Activated CD4-positive, alpha-beta memory T cell treated with anti-CD3 and anti-CD28 coated beads, Interleukin-2, amount 10 ng/mL, durations not matched to agents 7 days and 5 days (primary cell): ENCODE measurements around the gene C19orf12. TPM values are rescaled to one million over a fixed set of nuclear protein-coding genes. Genes with fewer than 3 reads are reported as not detected.

Experiments used
- CTCF ChIA-PET: fragments of 350-600 bp; sonication (Branson Sonifier 250); formaldehyde crosslinking; loops from one replicate; lab custom pipeline; 2021; ENCODE audit warnings: antibody characterized with exemption, inconsistent platforms; lab: Charles Lee
- POLR2A ChIA-PET: fragments of 350-600 bp; sonication (Branson Sonifier 250); formaldehyde crosslinking; loops from one replicate; lab custom pipeline; 2021; ENCODE audit warnings: antibody characterized with exemption; lab: Charles Lee
- DNase-seq: peaks from one replicate; pipeline ENCODE4 v3.0.0-alpha.2; 2020
- H3K27ac Mint-ChIP-seq: one replicate; pipeline ENCODE4 v1.8.0; 2021; ENCODE audit warnings: mild to moderate bottlenecking, mixed read lengths
- H3K27me3 Mint-ChIP-seq: one replicate; pipeline ENCODE4 v1.8.0; 2021; ENCODE audit warnings: mixed read lengths
- H3K36me3 Mint-ChIP-seq: one replicate; pipeline ENCODE4 v1.8.0; 2021; ENCODE audit warnings: low read depth, mixed read lengths
- H3K4me1 Mint-ChIP-seq: one replicate; pipeline ENCODE4 v1.8.0; 2021; ENCODE audit warnings: mixed read lengths
- H3K4me3 Mint-ChIP-seq: one replicate; pipeline ENCODE4 v1.8.0; 2021; ENCODE audit warnings: mild to moderate bottlenecking, mixed read lengths
- H3K9me3 Mint-ChIP-seq: one replicate; pipeline ENCODE4 v1.8.0; 2021; ENCODE audit warnings: mixed read lengths
- total RNA-seq, 2 experiments: library from RNA; stranded (reverse); gene quantifications; one replicate each; pipeline ENCODE4 v1.2.3, GENCODE V29; 2021

The C19orf12 gene
- 10 to 100 TPM; 39.2 to 40.7 TPM for total RNA-seq

DNA sequence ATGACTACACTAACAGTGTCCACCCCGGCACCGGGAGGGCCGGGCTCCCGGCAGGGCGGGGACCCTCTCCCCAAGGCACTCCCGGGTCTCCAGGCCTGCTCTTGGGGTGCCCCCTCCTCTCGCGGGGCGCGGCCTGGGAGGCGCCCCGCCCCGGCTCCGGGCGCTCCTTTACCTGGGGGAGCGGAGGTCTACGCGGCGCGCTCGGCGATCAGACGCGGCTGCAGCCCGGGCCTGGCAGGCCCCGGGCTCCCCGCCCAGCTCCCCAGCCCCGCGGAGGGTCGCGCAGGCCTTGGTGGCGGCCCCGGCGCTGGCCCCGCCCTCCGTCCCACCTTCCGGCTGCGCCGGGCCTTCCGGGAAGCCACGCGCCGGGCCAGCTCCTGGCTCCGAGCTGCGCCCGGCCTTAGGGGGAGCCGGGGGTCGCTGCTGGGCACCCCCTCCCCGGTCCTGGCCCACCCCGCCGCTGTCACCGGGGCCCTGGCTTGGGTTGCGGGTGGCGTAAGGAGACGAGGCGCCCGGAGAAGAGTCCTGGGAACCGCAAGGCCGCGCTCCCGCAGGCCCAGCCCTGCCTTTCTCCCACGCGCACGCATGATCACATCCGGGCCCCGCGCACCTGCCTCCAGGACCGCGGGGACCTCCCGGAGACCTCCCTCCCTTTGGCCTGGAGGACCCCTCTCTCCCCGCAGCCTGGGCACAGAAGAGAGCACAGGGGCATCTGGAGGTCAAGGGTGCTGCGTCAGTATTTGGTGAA lies at the start of gene C19orf12:
Gene C19orf12, minus strand, starts transcription at position 309 of the 748 bp plus-strand sequence. CDS start 6,848 bp downstream, outside the sequence.
- Mint-ChIP-seq H3K9me3 (no peaks in the 10 kb centered on the region), H3K4me1 (peaks cover 50% of the 10 kb centered on the region), H3K27me3 (no peaks in the 10 kb centered on the region), H3K4me3 (peak within 1 kb of the TSS; percentile 84), H3K27ac (peak within 1 kb of the TSS; percentile 93), H3K36me3 (peaks cover 26% of the 10 kb centered on the region)
- ChIA-PET CTCF (interaction anchor here (0.6 to 7.7 kb wide), 15 partner anchors 8 to 227 kb away, joined by 3 to 178 read pairs (median 9); partner anchors contain the start of genes PLEKHF1, POP4 and URI1), POLR2A (interaction anchor here (0.6 to 6.3 kb wide), 26 partner anchors 9 to 1922 kb away, joined by 3 to 143 read pairs (median 6); partner anchors contain the start of genes PLEKHF1, POP4 and VSTM2B)
- DNase-seq: peak; percentile 75

DNA sequence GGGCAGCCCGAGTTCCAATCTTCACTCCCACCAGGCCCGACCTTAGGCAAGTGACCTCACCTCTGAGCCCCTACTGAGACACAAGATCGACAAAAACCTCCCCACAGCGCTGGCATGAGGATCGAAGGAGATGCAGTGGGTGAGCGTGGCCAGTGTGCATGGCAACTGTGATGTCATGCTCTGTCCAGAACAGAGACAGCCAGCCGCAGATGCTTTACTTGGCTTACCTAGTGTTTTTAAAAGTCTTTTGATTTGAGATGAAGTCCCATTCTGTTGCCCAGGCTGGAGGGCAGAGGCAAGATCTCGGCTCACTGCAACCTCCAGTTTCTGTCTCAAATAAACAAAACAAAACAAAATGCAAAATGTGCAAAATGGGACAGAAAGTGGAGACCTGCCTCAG lies 49.3 kb upstream of the C19orf12 start:
- POLR2A ChIA-PET: no interaction called here
- H3K27me3 Mint-ChIP-seq: peaks cover 4% of the 10 kb centered on the region
- CTCF ChIA-PET: no interaction called here

DNA sequence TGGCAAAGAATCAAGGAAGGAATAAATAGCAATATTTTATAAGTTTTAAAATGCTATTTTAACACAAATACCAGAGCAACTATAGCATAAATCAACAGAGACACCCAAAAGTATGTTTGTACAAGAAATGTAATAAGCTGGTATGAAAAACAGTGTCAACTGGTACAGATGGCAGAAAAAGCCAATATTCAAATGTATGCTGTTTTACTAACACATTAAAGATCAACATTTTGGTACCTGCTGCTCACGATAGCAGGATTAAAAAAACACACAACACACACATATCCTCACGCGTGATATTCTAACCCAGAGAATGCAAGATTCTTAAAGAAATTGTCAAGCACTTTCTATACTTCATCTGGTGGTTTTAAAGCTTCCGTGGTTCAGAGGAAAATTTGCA lies 48.1 kb upstream of the C19orf12 start:
- CTCF ChIA-PET: interaction anchor here (6.1 kb wide), 1 partner anchor 111 kb away, joined by 62 read pairs; no protein-coding TSS in a partner anchor

More for the DNA sequence above, 49.3 kb upstream of the C19orf12 start:
- H3K27ac Mint-ChIP-seq: no peak overlapping the region
- DNase-seq: no peak
- H3K4me1 Mint-ChIP-seq: peaks cover 3% of the 10 kb centered on the region
- H3K36me3 Mint-ChIP-seq: no peaks in the 10 kb centered on the region
- H3K9me3 Mint-ChIP-seq: no peaks in the 10 kb centered on the region
- H3K4me3 Mint-ChIP-seq: no peak overlapping the region

DNA sequence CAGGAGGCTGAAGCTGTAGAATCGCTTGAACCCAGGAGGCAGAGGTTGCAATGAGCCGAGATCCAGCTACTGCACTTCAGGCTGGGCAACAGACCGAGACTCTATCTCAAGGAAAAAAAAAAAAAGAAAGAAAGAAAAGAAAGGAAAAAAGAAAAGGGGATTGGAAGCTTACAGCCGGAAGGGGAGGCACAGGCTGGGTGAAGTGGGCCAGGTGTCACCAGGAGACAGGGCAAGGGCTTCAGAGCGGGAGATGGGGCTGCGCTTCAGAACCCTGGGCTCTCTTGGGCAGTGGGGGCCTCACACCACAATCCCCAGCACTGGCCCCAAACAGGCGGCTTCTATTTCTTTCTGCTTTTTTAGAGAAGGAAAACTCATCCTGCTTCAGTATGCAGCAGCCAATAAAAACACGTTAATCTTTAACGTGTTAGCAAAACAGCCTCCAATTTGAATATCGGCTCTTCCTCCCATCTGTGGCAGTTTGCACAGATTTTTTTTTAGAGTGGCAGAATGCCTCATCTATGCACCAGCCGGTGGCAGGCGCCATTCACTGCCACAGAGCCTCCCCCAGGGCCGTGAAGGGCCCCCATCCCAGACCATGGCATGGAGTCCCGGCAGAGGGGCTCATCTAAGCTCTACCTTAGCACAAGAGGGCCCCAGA lies 46.6 kb upstream of the C19orf12 start:
- H3K4me3 Mint-ChIP-seq: no peak overlapping the region
- H3K27me3 Mint-ChIP-seq: peaks cover 4% of the 10 kb centered on the region
- H3K4me1 Mint-ChIP-seq: peaks cover 3% of the 10 kb centered on the region
- H3K36me3 Mint-ChIP-seq: no peaks in the 10 kb centered on the region
- H3K9me3 Mint-ChIP-seq: no peaks in the 10 kb centered on the region
- CTCF ChIA-PET: interaction anchor here (1.6 to 6.1 kb wide), 3 partner anchors 53 to 156 kb away, joined by 6 to 62 read pairs (median 14); partner anchors contain the start of gene POP4
- no peak for DNase-seq
- POLR2A ChIA-PET: no interaction called here
- H3K27ac Mint-ChIP-seq: no peak overlapping the region

More for the DNA sequence above, 48.1 kb upstream of the C19orf12 start:
- Mint-ChIP-seq H3K36me3 (no peaks in the 10 kb centered on the region), H3K4me1 (peaks cover 3% of the 10 kb centered on the region), H3K9me3 (no peaks in the 10 kb centered on the region), H3K4me3 (no peak overlapping the region), H3K27ac (no peak overlapping the region), H3K27me3 (peaks cover 4% of the 10 kb centered on the region)
- POLR2A ChIA-PET: no interaction called here
- DNase-seq: no peak

DNA sequence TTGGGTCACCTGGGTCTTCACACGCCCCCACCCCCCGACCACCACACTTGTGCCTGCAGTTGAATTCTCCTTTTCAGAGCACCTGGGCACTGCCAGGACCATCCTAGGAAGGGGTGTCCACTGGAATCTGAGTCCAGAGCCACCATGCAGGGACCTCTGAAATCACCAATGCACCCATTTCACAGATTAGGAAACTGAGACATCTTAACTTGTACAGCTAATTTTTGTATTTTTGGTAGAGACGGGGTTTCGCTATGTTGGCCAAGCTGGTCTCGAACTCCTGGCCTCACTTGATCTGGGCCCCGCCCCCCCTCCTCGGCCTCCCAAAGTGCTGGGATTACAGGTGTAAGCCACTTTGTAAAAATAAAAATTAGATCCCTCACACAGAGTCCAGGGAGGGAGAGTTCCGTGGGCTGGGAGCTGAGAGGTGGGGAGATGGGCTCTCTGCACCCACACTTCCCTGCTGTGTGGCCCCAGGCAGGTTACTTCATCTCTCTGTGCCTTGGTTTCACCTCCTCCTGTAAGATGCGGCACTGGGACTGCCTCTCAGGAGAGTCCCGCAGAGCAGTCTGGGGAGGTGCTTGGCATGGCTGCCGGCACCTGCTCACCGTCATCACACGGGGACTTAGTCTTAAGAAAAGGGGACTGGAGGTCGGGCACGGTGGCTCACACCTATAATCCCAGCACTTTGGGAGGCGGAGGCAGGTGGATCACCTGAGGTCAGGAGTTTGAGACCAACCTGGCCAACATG lies 45.9 kb upstream of the C19orf12 start:
- H3K4me3 Mint-ChIP-seq: no peak overlapping the region
- H3K27ac Mint-ChIP-seq: no peak overlapping the region
- peaks cover 4% of the 10 kb centered on the region for H3K27me3 Mint-ChIP-seq
- DNase-seq: no peak
- H3K9me3 Mint-ChIP-seq: no peaks in the 10 kb centered on the region
- H3K4me1 Mint-ChIP-seq: peaks cover 3% of the 10 kb centered on the region
- ChIA-PET POLR2A (interaction anchor here (2.0 kb wide), 1 partner anchor 84 kb away, joined by 6 read pairs; no protein-coding TSS in a partner anchor), CTCF (interaction anchor here (0.6 to 6.1 kb wide), 17 partner anchors 9 to 155 kb away, joined by 3 to 62 read pairs (median 6); partner anchors contain the start of gene POP4)
- H3K36me3 Mint-ChIP-seq: no peaks in the 10 kb centered on the region

DNA sequence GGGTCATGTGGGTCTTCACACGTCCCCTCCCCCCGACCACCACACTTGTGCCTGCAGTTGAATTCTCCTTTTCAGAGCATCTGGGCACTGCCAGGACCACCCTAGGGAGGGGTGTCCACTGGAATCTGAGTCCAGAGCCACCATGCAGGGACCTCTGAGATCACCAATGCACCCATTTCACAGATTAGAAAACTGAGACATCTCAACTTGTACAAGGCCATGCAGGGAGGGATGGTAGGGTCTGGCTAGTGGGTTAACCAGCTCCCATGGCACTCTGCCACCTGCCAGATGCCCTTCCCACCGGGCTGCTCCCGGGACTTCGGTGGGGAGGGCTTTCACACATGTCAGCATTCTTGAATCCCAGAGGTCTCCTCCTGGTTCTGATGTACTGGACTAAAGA lies 44.3 kb upstream of the C19orf12 start:
- ChIA-PET CTCF (interaction anchor here (0.6 to 6.1 kb wide), 30 partner anchors 10 to 182 kb away, joined by 3 to 62 read pairs (median 3); no protein-coding TSS in a partner anchor), POLR2A (interaction anchor here (1.0 to 2.0 kb wide), 2 partner anchors 29 to 86 kb away, joined by 3 to 6 read pairs; no protein-coding TSS in a partner anchor)
- Mint-ChIP-seq H3K27me3 (peaks cover 4% of the 10 kb centered on the region), H3K27ac (no peak overlapping the region), H3K4me1 (peaks cover 3% of the 10 kb centered on the region), H3K4me3 (no peak overlapping the region), H3K36me3 (no peaks in the 10 kb centered on the region), H3K9me3 (no peaks in the 10 kb centered on the region)
- DNase-seq: no peak

DNA sequence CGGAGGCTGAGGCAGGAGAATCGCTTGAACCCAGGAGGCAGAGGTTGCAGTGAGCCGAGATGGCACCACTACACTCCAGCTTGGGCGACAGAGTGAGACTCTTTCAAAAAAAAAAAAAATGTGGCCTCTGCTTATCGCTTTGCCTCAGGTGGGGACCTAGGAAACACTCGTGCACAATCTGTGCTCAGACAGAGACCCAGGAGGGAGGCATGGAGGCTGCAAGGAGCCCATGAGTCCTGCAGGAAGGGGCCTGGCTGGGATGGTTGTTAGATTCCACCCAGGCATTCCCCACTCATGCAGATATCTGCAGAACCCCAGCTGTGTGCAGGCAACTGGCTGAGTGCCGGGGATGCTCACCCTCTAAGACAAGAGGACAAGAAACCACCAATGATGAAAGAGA lies 43.8 kb upstream of the C19orf12 start:
- Mint-ChIP-seq H3K4me1 (peaks cover 3% of the 10 kb centered on the region), H3K27me3 (no peaks in the 10 kb centered on the region), H3K4me3 (no peak overlapping the region), H3K9me3 (no peaks in the 10 kb centered on the region), H3K36me3 (no peaks in the 10 kb centered on the region), H3K27ac (no peak overlapping the region)
- no peak for DNase-seq
- ChIA-PET CTCF (interaction anchor here (1.2 to 6.1 kb wide), 4 partner anchors 13 to 115 kb away, joined by 3 to 62 read pairs (median 8); no protein-coding TSS in a partner anchor), POLR2A (no interaction called here)

DNA sequence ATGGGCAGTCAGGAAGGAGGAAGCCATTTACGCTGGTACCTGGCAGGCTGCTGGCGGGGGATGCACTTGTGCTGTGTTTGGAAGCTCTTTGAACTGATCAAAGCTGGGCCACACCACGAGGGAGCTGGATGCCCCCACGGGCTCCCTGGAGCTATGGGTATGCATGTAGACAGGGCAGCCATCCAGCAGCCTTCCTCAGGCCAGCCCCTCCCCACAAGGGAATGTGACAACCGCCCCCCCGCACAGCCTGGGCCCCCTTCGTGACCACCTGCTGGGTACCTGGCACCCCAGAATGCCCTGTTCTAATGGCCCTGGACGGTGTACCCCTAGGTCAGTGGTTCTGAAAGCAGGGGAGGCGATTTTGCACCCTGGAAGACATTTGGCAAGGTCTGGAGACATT lies 42.5 kb upstream of the C19orf12 start:
- H3K4me3 Mint-ChIP-seq: no peak overlapping the region
- no peaks in the 10 kb centered on the region for H3K9me3 Mint-ChIP-seq
- ChIA-PET CTCF (no interaction called here), POLR2A (no interaction called here)
- H3K27me3 Mint-ChIP-seq: no peaks in the 10 kb centered on the region
- H3K4me1 Mint-ChIP-seq: peaks cover 3% of the 10 kb centered on the region
- no peak overlapping the region for H3K27ac Mint-ChIP-seq
- no peak for DNase-seq
- H3K36me3 Mint-ChIP-seq: no peaks in the 10 kb centered on the region

DNA sequence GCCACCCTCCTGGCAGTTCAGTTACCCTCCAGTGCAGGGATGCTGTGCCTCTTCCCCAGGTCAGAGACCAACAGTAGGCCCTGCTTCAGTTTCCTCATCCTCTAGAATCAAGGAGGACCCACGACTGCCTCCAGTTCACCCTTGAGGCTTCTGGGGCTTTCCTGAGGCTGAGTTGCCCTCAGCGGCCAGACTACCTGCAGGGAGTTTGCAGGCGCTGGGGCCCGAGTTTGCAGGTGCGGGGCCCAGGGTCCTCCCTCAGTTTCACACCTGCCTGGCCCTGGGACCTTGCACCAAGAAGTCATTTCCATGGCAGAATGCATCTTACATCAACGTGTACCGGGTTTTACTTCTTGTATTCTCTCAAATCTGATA lies 38.9 kb upstream of the C19orf12 start:
- CTCF ChIA-PET: no interaction called here
- POLR2A ChIA-PET: no interaction called here

DNA sequence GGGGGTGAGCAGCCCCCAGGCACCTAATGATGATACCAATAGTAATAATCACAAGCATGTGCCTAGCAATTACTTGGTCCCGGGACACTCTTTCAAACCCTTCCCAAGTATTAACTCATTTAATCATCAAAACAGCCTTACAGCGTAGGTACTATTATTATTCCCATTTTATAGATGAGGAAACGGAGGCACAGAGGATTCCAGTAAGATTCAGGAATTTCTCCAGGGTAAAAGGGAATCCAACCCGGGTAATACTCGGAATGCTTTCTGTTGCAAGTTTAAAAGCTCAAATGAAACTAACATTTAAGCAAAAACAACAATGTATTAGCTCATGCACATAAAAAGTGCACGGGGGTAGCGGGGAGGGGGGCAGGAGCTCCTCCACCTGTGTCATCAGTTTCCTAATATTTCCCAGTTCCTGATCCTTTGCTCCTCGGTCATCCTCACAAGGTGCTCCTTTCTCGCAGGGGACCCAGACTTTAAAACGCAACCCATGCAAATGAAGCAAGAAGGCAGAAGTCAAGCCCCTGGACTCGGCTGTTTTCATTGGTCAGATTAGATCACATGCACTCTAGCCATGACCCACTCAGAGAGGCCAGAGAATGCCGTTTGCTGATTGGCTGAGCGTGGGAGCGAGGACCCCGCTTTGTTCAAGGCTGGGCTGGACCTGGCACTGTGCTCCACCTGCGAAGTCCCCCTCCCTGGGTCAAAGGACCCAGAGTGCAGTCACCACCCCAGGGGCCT lies 38.3 kb upstream of the C19orf12 start:
- Mint-ChIP-seq H3K36me3 (no peaks in the 10 kb centered on the region), H3K4me1 (no peaks in the 10 kb centered on the region), H3K9me3 (no peaks in the 10 kb centered on the region), H3K4me3 (no peak overlapping the region), H3K27ac (no peak overlapping the region), H3K27me3 (no peaks in the 10 kb centered on the region)
- no peak for DNase-seq
- ChIA-PET CTCF (no interaction called here), POLR2A (no interaction called here)

More for the DNA sequence above, 38.9 kb upstream of the C19orf12 start:
- Mint-ChIP-seq H3K4me1 (no peaks in the 10 kb centered on the region), H3K36me3 (no peaks in the 10 kb centered on the region), H3K4me3 (no peak overlapping the region), H3K9me3 (no peaks in the 10 kb centered on the region), H3K27me3 (no peaks in the 10 kb centered on the region), H3K27ac (no peak overlapping the region)
- DNase-seq: no peak

DNA sequence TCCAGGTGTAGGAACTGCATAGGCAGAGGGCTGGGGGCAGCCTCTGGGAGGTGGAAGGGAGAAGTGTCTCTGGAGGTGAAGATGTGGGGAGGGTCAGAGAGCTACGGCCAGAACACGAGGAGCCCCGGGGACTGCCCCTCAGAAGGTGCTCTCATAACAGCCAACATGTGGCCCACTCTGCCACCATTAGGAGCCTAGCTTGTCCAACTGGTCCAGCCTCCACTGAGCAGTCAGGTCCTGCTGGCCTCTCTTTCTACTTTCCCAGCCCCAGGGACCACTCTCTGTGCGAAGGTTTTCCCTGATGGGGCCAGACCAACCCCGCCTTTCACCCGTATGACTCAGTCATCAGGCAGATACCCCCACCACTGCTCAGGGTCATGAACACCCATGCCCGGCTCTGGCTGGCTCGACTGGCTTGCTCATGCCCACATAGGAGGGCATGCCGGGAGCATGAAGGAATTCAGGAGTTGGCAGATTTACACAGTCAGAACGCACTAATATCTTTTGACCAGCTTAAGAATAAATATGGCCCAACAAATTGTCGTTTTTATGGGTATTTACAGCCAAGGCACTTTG lies 37.5 kb upstream of the C19orf12 start:
- H3K36me3 Mint-ChIP-seq: no peaks in the 10 kb centered on the region
- no peak for DNase-seq
- no peaks in the 10 kb centered on the region for H3K9me3 Mint-ChIP-seq
- POLR2A ChIA-PET: no interaction called here
- H3K4me3 Mint-ChIP-seq: no peak overlapping the region
- H3K4me1 Mint-ChIP-seq: no peaks in the 10 kb centered on the region
- no peaks in the 10 kb centered on the region for H3K27me3 Mint-ChIP-seq
- H3K27ac Mint-ChIP-seq: no peak overlapping the region
- CTCF ChIA-PET: no interaction called here

DNA sequence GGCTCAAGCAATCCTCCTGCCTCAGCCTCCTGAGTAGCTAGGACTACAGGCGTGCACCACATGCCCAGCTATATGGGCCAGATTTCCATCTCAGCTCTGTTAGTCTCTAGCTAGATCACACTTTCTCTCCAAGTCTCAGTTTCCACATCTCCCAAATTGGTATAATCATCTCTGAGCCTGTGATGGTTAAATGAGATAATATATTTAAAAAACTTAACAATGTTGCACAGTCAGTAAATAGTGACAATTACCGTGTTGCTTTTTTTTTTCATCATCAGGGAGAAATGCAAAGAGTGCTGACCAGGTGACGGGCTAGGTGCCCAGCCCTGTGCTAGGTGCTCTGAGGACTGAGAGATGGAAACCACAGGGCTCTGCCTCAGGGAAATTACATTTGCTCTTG lies 36.9 kb upstream of the C19orf12 start:
- Mint-ChIP-seq H3K27ac (no peak overlapping the region), H3K4me3 (no peak overlapping the region), H3K4me1 (no peaks in the 10 kb centered on the region), H3K27me3 (no peaks in the 10 kb centered on the region), H3K9me3 (no peaks in the 10 kb centered on the region), H3K36me3 (no peaks in the 10 kb centered on the region)
- ChIA-PET POLR2A (no interaction called here), CTCF (no interaction called here)
- DNase-seq: no peak
